Pons (tissue), 1 donor: ENCODE results near the gene SMIM32.

Experiments used
- DNase-seq: peaks from one replicate; pipeline ENCODE4 v3.0.0-alpha.2; 2016; ENCODE audit warnings: low spot score

The SMIM32 gene

DNA sequence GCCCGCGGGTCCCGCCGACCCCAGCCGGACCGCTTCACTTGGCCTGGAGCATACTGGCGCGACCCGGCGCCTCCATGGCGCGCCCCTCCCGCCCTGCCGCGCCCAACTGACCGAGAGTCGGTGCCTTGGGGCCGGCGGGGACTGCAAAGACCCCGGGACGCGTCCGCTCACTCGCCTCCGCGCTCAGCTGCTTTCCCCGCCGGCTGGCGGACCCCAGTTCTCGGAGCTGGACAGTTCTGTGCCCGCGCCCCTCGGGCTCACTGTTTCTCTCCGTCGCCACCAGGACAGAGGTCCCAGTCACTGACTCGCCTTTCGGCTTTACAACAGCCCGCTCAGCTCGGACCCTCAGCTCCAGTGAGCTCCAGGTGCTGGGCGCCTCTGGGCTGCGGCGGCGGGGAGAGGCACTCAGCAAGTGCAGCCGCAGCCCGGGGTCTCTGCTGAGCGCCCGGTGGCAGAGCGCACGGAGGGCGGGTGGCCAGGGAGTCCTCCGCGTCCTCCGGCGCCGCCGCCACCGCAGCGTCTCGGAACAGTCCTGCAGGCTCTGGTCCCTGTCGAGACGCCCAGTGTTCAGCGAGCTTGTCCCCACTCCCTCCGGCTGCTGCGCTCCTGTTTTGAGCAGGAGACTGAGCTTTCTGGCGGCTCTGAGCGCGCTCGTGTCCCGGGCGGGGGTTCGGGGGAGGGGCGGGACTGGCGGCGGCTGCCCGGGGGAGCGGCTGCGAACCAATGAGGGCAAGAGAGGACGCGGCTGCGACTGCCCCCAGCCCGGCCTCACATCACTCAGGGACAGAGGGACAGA, at the start of gene SMIM32:
TSS of gene SMIM32 (minus strand) at position 637 of the 796 bp plus-strand sequence. CDS start 638 bp downstream, outside the sequence.
- DNase-seq = no peak

DNA sequence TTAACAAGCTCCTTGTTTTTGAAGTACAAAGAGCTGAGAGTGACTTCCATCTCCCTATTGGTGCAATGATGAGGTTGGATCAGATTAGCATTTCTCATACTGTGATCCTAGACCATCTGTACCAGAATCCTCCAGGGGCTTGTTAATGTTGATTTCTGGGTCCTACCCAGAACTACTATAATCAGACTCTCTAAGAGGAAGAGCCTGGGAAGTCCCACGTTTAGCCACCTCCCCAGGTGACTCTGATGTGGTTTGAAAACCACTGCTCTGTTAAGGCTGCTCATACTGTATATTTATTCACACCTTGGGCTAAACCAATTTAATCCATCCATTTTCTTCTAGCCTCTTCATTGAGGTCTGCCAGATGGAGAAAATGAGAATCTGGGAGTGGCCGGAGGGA, 49.6 kb upstream of the SMIM32 start:
- DNase-seq = no peak

DNA sequence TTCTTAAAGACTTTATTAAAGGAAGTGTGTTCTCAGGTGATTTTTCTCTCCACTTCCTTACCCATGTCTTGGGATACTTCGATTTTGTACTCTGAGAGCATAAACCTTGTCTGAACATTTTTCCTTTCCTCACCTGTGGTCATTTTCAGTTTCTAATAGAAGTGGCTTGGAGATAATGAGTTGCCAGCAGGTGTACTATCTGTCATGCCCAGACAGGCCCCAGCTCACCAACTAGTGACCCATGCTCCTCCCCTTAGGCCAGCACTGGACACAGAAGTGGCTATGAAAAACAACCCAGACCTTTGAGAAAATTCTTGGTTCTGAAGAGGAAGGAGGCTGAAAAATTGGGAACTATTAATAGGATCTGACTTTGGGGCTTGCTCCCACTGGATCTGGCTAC, 49.2 kb upstream of the SMIM32 start:
- DNase-seq = no peak

DNA sequence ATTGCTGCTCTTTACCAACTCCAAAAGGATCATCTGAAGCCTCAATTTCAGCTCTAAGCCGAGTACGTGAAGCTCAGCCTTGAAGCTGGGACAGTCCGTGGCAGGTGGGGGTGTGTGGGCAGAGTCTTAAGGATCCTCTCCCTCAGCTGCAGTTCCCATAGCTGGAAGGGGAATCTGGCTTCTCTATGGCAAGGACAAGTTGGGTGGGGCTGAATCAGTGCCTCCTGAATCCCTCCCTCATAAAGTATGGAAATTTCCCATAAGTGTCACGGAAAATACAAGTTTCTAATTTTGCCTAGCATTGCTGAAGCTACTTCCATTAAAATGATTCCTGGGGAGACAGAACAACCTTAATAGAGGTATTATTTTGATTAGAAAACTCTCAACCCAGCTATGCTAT, 47.9 kb upstream of the SMIM32 start:
- DNase-seq = no peak

DNA sequence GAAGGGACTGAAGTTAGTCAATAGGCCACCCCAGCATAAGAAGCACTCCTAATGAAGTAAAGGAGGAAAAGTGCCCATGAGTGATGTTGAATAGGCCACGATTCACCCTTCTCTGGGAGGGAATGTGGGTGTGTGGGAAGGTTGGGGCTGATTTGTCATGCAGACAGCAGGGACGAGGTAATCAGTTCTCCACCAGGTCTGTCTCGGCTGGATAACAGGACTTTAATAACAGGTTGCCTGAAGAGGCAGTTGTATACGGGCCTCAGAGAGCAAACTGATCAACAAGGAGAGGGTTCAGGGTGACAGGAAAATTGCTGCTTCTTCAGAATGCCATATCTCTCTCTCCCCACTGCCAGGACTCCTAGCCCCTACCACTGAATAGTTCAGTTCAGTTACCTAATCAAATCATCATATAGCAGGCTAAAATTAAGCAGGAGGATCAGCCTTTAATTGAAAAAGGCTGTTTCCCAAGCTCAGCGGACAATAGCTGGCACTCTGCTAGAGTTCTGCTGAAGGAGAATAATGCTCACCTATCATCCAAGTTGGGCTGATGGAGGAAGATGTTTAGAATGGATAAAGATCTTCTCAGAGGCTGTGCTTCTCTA, 43.6 kb upstream of the SMIM32 start:
- DNase-seq = no peak

DNA sequence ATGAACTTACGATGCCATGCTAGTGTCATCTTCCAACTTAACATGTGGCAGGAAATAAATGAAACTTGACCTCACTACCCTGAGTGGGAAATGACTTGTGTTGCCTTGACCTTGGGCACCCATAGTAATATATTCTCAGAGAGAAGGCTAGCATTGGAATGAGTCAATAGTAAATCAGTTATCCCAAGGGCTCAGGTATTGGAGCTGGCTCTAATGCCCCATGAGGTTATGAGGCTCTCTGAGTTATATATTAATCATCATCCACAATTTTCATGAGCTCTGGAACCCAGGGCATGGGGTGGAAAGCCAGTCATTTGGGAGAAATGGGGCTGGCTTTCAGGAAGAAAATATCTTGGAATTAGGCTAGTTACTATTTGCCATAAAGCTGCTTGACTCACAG, 42.4 kb upstream of the SMIM32 start:
- DNase-seq = no peak

DNA sequence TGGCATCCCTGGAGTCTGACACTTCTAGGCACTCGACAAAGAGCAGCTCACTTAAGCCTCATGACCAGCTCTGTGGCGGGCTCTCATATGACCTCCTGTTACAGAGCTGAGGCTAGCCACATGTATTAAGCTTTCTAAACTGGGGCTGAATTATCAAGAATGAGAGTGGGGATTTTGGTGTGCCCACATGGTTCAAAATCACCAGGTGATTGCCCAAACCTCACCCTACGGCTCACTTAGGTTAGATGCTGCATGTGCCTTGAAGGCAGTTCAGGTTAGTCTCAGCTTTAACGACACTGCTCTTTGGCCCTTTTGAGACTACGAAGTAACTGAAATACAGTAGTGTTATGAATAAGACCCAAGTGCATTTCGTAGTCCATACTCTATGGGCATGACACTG, 39.4 kb upstream of the SMIM32 start:
- no peak for DNase-seq

DNA sequence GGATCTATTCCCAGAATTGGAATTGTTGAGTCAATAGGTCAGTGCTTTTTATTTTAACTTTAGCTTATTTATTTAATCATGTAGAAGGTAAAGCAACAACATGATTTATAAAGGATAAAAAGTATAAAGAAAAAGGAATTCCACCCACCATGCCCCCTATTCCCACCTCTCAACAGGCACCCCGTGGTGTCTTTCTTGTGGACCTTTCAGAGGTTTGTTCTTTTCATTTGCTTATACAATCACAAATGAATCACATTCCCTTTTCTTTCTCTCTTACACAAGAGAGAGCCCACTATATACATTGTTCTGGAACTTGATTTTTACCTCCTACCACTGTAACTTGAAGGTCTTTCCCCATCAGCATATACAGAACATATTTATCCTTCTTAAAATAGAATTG, 37.2 kb upstream of the SMIM32 start:
- no peak for DNase-seq

DNA sequence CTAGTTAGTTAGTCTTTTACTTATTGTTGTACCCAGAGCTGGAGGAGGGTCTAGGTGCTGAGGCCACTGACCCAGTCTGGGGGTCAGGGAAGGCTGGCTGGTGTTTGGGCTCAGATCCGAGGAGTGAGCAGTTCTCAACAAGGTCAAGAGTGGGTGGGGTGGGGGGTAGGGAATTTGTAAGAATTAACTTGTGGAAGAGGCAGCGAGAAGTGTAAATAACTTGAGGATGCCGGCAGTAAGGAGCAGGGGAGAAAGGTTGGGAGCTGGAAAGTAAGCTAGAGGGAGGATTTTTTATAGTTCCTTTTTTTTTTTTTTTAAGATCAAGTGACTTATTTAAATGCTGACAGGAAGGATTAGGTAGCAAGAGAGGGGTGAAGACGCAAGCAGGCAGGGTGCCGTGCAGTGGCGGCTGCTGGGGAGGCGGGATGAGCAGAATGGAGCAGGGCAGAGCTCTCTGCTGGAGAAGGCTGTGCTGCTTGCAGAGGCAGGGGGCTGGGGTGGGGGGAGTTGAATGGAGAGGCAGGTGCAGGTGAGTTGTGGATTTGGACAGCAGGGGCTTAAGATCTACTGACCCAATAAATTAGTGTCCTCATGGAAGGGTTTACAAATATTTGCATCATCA, 35.3 kb upstream of the SMIM32 start:
- no peak for DNase-seq

DNA sequence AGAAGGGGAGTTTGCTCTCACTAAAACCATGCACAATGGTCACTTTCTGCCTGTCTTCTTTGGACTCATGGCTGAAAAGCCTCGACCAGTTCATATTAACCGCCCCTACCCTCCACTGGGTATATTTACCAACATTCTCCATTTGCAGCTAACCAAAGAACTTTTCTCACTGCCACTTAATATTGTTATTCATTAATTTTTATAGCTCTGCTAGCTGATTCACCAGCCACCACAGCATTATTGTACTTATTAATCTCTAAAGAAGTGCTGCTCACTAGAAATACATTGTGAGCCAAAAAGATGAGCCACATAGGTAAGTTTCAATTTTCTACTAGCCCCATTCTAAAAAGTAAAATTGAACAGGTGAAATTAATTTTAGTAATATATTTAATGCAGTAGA, 33.4 kb upstream of the SMIM32 start:
- no peak for DNase-seq

DNA sequence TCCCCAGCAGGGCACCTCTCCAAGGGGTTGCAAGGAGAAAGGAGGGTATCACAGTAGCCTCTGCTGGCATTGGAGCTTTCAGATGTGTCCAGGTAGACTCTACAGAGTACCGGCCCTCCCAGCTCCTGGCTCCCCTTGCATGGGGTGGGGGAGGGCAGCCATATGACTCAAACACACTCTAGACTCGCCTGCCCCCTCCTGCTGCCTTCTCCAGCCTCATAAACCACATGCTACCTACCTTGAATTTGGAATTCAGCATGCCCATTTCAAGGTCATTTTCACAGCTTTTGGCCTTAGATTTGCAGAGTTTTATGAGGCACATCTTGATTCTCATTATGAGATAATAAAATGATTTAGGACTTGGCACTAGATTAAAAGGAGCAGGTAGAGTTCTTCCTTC, 32.8 kb upstream of the SMIM32 start:
- no peak for DNase-seq

DNA sequence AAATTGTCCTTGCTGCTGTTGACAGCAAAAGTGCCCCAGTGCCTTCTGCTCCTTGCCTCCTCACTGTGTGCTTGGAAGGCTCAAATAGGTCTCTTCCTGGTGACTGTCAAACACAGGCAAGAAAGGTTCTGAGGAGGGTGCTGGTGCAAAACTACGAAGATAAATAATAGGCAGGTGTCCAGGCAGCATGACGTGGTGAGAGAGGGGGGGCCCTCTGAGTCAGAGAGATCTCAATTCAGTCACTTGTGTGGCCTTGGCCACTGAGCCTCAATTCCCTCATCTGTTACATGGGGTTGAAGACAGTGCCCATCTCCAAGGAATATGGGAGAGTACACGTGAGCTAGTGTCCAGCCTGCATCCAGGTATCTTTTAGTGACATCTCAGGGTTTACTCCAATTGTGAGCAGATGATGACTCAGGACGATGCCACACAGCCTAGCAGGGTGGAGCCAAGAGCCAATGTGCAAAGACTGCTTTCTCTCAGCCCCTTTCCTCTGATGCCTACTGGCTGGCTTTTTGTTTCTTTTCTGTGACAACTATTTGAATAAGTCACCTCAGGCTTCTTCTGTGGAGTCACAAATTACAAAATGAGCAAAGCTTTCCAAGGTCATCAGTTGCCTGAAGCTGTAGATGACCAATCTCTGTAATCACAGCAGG, 29.7 kb upstream of the SMIM32 start:
- no peak for DNase-seq

DNA sequence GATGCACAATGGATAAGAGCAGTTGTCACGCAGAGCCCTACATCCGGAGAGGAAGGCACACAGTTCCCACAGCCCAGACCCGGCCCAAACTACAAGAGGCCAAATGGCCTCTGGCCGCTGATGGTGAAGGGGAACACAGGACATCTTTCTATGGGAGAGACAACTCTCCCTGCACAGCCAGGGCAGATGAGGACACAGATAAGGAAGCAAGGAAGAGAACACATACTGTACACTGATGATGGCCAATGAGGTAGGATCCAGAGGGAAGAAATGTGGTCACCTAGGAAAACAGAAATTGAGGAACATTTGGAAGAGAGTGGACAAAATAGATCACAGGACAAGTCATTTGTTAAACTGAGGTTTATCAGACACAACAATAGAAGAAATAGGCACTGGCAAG, 28.4 kb upstream of the SMIM32 start:
- no peak for DNase-seq

DNA sequence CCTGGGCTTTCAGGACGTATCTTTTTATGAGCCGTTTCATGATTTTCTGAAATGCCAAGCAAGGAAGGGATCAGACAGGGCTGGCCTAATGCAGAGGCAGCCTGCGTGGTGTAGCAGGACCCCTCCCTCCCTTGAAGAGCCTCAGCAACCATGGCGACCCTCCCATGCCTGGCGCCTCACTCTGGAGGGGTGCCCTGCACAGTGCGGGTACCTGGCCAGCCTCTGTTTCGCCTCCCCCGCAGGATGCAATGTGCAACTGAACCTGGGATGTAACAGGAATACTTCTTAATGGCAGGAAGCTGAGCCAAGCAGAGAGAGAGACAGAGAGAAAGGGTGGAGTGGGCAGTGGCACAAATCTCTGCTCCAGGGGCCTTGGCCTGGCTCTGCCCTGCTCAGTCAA, 23.3 kb upstream of the SMIM32 start:
- DNase-seq = no peak

DNA sequence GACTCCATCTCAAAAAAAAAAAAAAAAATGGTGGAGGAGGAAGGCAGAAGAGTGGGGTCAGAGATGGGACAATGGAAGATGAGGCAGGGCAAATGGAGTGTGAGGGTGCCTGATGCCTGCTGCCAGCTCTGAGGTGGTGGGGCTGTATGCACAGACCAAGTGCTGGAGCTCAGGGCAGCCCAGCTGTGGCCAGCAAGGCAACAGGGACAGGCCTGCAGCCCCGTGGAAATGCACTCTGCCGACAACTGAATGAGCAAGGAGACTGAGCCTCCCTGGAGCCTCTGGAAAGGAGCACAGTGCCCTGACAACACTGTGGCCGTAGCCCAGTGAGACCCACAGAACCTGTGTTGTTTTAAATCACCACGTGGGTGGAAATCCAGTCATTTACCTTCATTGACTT, 22.9 kb upstream of the SMIM32 start:
- DNase-seq = no peak

DNA sequence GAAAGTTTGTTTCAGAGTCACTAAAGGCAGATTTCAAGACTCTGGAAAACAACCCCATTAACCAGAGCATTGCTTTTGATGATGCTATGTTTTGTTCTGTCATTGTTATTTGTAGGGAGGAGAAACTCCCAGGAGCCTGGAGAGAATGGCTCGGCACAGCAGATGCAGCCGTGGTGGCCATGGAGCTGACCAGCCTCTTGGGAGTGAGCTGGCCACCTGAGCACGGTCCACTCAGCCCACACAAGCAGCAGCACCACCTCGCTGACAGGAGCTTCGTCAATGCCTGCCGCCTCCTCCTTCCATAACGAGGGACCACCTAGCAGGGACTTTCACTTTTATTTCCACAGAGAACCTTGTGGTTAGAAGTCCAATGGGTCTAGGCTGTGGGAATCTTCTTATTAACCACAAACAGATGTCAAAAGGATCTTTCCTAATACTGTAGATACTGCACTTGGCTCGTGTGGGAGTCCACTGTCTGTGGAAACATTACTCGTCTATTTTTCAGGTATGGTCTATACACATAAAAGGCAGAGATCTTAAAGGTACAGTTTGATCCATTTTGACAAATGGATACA, 21.0 kb upstream of the SMIM32 start:
- no peak for DNase-seq

DNA sequence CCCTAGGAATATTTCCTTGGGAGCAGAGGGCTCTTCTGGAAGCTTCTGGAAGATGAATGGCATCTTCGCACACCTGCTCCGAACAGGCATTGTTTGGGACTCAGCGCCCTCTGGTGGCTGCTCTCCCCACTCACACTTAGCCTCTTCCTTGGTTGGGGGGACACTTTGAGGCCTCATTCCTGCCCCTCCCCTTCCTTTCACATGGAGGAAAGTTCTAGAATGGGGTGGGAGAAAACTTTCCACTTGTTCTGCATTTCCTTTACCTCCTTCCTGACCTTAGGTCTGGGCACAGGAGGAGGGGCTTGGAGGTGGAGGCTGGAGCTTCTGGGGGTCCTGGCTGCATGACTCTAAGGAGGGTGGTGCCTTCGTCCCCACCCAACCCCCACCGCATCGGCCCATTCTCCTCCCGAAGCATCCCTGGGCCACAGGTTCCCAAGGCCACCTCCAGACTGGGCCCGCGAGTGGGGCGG, 19.3 kb upstream of the SMIM32 start:
- peak; percentile 58 for DNase-seq

DNA sequence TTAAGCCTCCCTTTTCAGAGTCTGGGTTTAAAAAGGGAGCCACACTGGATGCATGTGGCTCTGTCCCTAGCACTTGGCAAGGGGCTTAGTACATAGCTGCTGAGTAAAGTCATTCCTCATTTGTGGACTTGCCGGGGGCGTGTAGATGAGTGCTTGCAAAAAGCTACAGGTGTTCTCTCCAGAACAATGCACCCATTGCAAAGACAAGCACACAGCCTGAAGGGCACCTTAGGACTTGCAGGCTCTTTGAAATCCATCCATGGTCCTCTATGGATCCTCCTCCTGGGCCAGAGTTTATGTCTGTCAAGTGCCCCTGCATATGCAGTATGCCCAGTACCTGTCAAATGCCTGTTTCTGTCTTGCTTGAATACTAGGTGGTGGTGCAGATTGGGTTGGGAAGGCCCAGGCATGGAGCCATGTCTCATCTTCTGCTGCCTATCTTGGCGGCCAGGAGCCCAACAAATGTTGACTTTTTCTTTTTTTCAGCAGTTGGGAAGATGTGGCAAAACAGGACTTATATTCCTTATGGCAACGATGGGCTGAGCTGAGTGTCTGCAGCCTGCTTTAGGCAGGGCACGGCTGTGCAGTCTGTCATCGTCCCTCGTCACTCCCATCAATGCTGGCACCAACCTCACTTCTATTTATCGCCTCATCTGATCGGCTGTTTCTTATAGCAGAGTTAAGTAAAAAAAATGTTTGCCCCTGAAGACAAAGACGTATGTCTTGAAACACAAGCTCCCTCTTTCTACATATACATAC, 18.5 kb upstream of the SMIM32 start:
- DNase-seq = no peak

DNA sequence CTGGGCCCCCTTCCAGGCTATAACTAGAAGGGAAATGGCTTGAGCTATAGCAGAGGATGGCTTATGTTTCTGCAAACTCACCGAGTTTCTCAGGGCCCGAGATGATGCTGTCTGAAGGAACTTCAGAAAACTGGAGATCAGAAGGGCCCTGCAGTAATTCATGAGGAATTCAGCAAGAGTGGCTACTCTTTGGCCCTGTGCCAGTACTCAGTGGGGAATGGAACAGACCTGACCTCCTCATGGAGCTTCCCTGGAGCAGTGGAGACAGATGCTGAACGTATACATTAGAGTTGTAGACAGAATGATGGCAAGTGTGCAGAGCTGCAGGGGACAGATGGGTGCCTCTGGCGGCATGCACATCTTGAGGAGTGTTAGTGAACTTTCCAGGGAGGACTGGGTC, 17.3 kb upstream of the SMIM32 start:
- no peak for DNase-seq

DNA sequence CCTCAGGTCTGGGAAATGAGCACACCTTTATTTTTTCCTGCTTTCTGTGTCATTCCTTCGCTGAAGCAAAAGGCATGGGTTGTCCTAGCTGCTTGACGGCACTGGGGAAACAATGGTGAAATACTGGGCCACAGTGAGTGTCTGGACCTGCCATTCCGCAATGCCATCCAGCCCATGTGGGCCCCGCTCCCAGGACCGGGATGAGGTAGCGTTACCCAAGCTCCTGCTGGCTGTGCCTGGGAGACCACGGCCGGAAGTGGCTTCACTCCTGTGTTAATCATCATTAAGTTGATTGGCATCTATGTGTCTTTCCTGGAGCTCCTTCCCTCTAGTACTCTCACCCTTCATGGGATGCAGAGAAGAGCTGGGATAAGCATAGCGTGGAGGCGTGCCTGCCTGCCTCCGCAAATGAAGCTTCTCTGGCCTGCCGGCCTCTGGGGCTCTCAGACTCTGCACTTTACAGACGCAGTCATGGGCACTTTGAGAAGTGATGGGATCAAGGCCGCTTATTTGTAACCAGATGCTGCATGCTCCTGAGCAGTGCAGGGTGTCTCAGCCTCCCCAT, 16.5 kb upstream of the SMIM32 start:
- DNase-seq = no peak

DNA sequence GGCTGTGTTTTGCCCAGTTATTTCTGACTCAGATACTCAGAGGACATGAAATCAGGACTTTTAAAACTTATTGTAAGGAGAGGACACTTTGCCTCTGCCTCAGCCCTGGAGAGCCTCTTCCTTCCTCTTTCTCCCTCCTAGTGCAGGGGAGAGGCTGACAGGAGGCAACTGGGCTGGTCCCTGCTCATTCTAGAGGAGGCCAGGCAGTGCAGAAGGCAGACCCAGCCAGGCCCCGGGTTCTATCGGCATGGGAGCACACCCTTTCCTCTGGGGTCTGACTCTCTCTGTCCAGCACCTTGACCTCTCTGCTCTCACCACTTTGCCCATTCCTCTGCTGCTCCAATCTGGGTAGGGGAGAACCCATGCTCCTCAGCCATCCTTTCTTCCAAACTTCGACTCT, 16.0 kb upstream of the SMIM32 start:
- DNase-seq = no peak
